Activated CD4-positive, alpha-beta T cell treated with anti-CD3 and anti-CD28 coated beads for 24 hours (primary cell): Measurements from ENCODE around the gene DEF6.
"Not testable (repeated sequence)": the region's sequence is repeated elsewhere in the genome, so short reads cannot be mapped to it uniquely, and the experiment has no call there.

Experiments used
- DNase-seq, 2 donors: peaks; one replicate each; pipeline ENCODE4 v3.0.0-alpha.2; 2020; ENCODE audit warnings: low read depth in 2 of 2

DEF6 gene

GRCh38 chr6:35278708-35279107, 18.9 kb upstream of the DEF6 start:
- no peak for DNase-seq

- no peak for DNase-seq
These were observed 16.7 kb upstream of the DEF6 start for GRCh38 chr6:35280903-35281302.

- no peak for DNase-seq
These were observed 15.1 kb upstream of the DEF6 start for GRCh38 chr6:35282472-35282871.

DNA sequence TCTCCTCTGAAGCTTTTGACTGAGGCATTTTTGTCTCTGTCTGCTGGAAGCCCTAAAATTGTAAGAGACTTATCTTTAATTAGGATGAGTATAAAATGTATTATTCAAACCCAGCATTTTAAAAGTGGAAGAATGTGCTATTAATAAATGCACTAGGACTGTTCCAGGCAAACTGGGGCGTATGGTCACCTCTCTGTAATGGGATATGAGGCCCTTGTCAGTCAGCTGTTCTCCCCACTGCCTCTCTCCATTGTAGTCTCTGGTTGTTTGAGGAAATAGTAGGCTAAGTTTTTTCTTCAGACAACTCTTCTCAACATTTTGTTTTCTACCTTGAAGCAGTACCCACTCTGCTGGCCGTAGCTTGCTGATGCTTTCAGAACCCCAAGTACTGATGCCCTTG, 14.3 kb upstream of the DEF6 start:
- no peak for DNase-seq

- DNase-seq = no peak
These were observed 9.8 kb upstream of the DEF6 start for GRCh38 chr6:35287671-35288396.

GRCh38 chr6:35288834-35289233, 8.8 kb upstream of the DEF6 start:
- DNase-seq = no peak

DNA sequence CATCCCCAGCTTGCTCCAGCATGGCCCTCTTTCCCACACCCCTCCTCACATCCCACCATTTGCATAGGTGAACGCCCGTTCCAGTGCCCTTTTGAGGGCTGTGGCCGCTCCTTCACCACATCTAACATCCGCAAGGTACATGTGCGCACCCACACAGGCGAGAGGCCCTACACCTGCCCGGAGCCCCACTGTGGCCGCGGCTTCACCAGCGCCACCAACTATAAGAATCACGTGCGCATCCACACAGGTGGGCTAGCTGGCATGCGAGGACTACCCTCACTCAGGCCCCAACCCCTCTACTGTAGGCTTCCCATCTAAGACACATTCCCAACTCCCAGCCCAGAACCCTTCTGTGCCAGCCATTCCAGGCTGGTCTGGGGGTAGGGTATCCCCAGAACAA, 6.1 kb upstream of the DEF6 start:
- no peak for DNase-seq

DNA sequence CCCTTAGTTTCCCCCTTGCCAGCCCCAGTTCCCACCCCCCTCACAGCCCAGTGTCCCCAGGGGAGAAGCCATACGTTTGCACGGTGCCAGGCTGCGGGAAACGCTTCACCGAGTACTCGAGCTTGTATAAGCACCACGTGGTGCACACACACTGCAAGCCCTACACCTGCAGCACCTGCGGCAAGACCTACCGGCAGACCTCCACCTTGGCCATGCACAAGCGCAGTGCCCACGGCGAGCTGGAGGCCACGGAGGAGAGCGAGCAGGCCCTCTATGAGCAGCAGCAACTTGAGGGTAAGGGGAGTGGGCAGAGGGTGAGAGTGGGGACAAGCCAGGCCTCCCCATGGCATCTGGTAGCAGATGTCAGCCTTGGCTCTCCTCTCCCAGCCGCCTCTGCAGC, 5.1 kb upstream of the DEF6 start:
- no peak for DNase-seq

- DNase-seq = no peak
These were observed 3.9 kb upstream of the DEF6 start for GRCh38 chr6:35293681-35294080.

GRCh38 chr6:35294308-35294945, 3.2 kb upstream of the DEF6 start:
- peak in 1 of 2 donors; percentile 31 for DNase-seq

GRCh38 chr6:35295036-35295435, 2.6 kb upstream of the DEF6 start:
- no peak for DNase-seq

GRCh38 chr6:35295521-35296315, 1.9 kb upstream of the DEF6 start:
- no peak for DNase-seq

- no peak for DNase-seq
These were observed 552 bp upstream of the DEF6 start for GRCh38 chr6:35296931-35297600.

DNA sequence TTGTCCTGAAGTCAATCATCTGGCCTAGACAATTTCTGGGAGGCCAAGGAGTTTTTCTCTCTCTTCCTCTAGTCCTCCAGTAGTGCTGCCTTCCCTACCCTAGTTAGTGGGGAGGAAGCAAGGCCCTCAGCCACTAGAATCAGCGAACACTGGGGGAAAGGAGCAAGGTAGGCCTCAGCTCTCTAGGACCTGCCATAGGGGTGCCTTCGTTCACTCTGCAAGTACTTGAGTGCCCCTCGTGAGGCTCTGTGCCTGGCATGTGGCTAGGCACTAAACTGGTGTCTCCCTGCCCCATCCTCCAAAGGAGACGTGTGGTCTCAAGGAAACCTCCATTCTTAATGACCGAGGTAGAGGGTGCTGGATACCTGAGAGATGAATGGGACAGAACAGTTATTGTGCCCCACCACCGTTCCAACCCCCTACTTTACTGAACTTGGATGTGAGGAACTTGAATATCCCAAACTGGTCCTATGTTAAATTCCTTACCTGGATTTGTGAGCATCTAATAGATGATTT, 1.1 kb downstream of the DEF6 start:
- DNase-seq = no peak

GRCh38 chr6:35299674-35300073, 2.1 kb downstream of the DEF6 start:
- no peak for DNase-seq

DNA sequence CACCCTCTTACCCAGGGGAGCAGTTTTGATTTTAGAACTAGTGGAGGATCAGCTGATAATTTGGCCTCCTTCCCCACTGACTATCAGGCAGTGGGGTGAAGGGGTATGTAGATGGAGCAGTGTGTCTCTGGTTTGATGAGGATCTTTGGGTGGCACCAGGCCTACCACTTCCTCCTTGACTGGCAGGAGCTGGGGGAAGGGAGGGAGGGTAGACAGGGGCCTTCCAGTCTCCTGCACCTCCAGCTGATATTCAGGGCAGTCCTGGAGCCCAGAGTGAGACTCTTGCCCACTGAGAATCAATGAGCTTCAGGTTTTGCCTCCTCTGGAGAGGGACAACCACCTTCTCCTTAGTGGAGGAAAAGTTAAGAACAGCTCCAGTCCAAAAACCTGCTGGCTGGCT, 3.2 kb downstream of the DEF6 start:
- DNase-seq = no peak

DNA sequence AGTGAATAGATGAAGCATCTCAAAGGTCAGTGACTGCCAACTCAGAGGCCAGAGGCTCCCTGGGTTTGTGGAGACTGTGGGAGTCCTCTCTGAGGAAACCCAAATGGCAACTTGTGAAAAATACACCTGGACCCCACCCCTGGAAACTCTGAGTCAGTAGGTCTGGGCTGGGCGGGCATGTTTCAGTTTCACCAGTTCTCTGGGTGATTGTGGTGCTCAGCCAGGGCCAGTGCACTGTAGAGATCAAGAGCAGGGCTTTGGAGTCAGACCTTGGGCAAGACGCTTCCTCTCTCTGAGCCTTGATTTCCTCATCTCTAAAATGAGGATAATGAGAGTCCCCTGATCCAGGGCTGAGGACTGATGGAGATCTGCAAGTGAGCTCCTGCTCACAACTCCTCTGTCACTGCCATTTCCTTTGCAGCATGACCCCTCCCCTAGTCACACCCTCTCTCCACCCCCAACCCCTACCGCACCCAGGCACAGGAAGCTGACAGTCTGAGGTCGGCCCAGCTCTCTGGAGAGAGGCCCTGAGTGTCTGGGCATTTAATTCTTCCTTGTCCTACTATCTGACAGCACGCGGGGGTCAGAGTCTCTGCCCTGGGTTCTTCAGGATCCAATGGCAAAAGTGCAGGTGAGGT, 5.1 kb downstream of the DEF6 start:
- DNase-seq = peak; percentile 80

DNA sequence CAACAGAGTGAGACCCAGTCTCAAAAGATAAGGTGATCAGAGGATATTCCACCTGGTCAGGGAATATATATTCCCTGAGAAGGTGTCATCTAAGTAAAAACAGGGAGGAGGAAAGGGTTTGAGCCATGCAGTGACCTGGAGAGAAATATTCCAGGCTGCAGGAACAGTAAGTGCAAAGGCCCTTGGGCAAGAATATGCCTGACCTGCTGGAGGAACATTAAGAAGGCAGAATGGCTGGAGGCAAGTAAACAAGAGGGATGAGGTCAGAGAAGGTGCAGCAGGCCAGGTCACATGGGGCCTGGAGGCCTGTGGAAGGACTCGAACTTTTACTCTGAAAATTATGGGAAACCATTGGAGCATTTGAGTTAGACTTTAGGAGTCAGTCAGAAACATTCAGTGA, 6.7 kb downstream of the DEF6 start:
- no peak for DNase-seq

DNA sequence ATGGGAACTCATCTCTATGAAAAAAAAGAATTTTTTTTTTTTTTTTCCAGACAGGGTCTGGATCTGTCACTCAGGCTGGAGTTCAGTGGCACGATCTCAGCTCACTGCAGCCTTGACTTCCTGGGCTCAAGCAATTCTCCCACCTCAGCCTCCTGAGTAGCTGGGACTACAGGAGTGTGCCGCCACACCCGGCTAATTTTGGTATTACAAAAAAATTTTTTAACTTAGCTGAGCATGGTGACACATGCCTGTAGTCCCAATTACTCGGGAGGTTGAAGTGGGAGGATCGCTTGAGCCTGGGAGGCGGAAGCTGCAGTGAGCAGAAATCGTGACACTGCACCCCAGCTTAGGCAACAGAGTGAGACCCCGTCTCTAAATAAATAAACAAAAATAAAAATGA, 7.5 kb downstream of the DEF6 start:
- DNase-seq = no peak

- DNase-seq = not testable (repeated sequence)
These were observed 9.5 kb downstream of the DEF6 start for GRCh38 chr6:35307138-35307537.

DNA sequence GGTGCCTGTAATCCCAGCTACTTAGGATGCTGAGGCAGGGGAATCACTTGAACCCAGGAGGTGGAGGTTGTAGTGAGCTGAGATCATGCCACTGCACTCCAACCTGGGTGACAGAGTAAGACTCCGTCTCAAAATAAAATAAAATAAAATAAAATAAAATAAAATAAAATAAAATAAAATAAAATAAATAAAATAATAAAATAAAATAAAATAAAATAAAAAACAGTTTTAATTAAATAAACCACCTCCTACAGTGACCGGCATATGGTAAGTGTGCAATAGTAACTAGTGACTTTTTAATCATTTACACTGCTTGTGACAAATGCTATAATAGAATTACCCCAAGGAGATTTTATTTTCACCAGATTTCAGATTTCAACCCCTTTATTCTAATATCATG, 10.9 kb downstream of the DEF6 start:
- DNase-seq = not testable (repeated sequence)
